Epidermal melanocyte (primary cell): ENCODE results near the gene SH2D3A.
A peak's percentile ranks its signal among the peaks of the same experiment; 100 is the strongest.
"Not testable (repeated sequence)": the region's sequence is repeated elsewhere in the genome, so short reads cannot be mapped to it uniquely, and the experiment has no call there.

Experiments used
- DNase-seq: peaks from one replicate; pipeline ENCODE4 v3.0.0; 2011; ENCODE audit warnings: low spot score; ENCODE audit not compliant: insufficient read length

The SH2D3A gene

DNA sequence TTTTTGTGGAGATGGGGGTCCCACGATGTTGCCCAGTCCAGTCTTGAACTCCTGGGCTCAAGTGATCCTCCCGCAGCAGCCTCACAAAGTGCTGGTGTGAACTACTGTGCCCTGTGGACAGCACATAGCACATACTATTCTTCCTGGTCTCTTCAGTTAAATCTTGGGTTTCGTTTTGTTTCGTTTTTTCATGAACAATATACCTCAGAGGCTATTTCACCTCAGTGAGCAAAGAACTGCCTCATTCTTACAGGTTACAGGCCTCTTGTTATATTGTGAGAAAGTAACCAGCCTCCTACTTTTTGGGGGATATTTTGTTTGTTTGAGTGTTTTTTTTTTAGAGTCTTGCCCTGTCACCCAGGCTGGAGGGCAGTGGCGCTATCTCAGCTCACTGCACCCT, 45.5 kb downstream of the SH2D3A start:
- DNase-seq = no peak

DNA sequence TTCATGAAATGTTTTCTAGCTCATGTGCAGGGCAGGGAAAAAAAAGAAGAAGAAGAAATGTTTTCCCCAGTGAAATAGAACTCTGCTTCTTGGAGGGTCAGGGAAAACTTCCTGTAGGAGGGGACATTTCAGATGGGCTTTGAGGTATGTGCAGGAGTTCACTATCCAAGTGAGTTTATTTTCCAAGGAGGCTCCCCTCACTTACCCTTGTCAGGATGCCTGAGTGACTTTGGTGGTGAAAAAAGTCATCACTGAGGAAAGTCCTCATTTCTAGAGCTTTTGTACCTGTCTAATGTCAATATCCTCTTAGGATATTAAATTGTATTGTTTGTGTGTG, 46.1 kb downstream of the SH2D3A start:
- no peak for DNase-seq

DNA sequence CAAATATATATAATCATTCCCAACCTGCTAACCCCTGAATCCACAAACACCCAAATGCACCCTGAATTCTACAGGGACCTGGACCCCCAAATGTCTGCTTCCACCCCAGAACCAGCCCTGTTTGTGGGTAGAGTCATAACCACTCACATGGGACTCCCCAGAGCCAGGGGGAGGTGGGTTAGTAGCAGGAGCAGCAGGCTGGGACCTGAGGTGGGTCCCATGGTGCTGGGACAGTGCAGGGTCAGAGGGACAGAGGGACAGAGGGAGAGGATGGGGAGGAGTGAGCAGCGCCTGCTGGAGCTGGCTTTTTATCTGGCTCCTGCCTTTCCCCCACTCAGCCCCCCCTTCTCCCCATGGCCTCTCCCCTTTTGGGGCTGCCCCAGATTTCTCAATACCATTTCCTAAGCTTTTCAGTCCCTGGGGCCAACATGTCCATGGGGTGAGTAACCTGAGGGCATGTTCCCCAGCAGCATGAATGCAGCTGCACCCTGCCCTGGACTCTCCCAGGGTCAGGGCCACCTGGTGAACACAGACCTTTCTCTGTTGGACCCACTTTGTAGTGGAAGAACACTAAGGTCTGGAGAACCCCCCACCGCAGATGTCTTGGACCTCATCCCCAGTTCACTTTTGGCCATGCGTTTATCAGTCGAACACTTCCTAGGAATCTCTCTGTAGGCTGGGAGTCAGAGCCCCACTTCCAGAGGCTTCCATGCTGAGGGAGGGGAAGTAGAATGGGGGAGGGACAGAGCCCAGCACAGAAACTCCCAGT, 46.7 kb downstream of the SH2D3A start, which contains the start of gene C3:
TSS of gene C3 (minus strand) at position 282 of the 769 bp plus-strand sequence. CDS start at position 221, 61 bp downstream.
- peak; percentile 67 for DNase-seq

DNA sequence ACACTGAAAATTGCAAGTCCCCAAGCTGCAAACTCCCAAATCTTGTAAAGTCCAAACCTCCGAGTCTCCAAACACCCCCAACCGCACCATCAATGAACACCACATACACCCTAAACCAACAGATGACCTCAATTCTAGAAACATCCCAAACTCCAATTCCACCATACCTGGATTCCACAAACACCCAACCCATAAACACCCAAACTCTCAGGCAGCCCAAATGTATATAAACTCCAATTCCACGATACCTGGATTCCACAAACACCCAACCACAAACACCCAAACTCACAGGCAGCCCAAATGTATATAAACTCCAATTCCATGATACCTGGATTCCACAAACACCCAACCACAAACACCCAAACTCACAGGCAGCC, 47.3 kb downstream of the SH2D3A start:
- no peak for DNase-seq

DNA sequence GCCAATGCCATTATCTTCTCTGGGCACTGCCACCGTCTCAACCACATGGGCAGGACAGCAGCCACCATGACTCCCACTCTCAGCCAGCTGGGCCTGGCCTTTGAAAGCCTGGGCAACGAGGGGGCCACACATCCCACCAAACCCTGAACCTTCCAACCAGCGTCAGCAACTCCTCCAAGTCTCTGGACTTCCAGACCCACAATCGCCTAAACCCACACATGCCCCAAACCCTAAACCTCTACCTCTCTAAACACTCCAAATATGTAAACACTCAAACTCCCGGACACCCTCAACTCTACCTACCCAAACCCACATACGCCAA, 47.7 kb downstream of the SH2D3A start:
- no peak for DNase-seq

DNA sequence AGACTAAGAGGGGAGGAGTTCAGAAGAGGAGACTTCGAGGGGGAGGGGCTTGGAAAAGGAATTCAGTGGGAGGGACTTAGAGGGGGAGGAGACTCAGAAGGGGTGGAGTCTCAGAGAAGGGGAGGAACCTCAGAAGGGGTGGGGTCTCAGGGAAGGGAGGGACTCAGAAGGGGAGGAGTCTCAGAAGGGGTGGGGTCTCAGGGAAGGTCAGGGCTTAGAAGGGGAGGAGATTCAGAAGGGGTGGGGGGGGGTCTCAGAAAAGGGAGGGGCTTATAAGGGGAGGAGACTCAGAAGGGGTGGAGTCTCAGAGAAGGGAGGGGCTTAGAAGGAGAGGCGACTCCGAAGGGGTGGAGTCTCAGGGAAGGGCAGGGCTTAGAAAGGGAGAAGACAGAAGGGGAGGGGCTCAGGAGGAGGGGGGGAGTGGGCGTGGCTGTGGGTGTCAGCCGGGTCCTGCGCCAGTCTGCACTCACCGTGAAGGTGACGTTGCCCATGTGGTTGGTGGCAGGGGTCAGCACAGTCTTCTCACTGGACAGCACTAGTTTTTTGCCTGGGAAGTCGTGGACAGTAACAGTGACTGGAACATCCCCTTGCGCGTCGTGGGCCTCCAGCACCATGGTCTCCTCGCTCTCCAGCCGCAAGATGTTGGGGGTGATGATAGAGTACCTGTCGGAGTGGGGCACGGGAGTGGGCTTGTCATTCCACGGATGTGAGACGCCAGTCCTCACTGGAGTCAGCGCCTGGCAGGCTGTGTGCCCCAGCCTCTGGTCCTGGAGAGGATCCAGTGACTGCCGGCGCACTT, 48.3 kb downstream of the SH2D3A start:
- DNase-seq = no peak

DNA sequence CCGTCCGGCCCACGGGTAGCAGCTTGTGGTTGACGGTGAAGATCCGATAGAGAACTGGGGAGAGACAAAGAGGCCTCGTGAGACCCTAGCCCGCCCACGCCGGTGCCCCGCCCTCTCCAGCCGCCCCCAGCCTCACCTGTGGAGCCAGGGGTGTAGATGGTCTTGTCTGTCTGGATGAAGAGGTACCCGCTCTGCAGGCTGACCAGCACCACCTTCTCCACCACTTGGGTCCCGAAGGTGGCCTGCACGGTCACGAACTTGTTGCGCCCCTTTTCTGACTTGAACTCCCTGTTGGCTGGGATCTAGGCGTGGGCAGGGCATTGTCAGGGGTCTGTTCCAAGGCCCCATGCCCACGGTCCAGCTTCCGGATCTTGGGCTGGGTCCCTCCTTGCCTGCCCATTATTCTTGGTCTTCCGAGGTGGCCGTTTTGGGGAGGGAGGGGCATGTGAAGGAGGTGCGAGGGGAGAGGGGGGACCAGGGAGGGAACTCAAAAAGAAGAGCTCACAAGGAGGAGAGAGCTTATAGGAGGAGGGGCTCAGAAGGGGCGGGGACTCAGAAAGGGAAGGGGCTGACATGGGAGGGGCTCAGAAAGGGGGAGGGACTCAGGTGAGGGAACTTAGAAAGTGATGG, 49.0 kb downstream of the SH2D3A start:
- no peak for DNase-seq

DNA sequence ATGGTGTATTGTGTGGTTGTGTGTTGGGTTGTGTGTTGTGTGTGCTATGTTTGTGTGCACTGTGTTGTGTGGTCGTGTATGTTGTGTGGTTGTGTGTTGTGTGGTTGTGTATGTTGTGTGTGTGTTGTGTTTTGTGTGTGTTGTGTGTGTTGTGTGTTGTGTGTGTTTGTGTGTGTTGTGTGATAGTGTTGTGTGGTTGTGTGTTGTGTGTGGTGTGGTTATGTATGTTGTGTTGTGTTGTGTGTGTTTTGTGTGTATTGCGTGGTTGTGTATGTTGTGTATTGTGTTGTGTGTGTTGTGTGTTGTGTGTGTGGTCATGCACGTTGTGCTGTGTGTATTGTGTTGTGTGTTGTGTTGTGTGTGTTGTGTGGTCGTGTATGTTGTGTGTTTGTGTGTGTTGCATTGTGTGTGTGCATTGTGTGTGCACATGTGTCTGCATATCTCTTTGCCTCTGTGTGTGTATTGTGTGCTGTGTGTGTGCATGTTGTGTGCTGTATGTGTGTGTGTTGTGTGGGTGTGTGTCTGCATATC, 49.7 kb downstream of the SH2D3A start:
- no peak for DNase-seq

DNA sequence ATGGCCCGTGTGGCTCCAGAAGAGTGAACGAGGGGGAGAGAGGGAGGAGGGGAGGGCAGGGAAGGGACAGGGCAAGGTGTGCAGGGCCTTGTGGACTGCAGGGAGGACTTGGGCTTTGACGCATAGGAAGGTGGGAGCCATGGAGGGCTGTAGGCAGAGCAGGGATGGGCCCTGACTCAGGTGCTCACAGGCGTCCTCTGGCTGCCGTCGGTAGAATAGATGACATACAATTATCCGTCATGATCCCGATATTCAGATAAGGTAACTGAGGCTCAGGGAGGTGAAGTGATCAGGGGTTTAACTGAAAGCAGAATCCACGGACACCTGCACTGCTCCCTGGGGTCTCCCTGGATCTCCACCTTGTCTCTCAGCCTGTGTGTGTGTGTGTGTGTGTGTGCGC, 50.2 kb downstream of the SH2D3A start:
- no peak for DNase-seq

DNA sequence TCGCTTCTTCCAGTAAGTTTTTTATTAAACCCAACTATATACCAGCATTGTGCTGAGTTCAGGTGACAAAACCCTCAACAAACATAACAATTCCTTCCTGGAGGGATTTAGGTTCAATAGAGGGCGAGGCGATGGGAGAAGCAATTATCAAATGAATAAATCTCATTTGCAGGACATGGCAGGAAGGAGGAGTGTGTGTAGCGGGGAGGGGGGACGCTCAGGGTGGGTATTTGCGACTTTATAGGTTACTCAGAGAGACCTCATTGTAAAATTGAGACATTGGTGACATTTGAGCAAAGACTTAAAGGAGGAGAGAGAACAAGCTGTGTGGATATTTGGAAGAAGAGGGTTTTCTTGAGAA, 50.6 kb downstream of the SH2D3A start:
- no peak for DNase-seq

DNA sequence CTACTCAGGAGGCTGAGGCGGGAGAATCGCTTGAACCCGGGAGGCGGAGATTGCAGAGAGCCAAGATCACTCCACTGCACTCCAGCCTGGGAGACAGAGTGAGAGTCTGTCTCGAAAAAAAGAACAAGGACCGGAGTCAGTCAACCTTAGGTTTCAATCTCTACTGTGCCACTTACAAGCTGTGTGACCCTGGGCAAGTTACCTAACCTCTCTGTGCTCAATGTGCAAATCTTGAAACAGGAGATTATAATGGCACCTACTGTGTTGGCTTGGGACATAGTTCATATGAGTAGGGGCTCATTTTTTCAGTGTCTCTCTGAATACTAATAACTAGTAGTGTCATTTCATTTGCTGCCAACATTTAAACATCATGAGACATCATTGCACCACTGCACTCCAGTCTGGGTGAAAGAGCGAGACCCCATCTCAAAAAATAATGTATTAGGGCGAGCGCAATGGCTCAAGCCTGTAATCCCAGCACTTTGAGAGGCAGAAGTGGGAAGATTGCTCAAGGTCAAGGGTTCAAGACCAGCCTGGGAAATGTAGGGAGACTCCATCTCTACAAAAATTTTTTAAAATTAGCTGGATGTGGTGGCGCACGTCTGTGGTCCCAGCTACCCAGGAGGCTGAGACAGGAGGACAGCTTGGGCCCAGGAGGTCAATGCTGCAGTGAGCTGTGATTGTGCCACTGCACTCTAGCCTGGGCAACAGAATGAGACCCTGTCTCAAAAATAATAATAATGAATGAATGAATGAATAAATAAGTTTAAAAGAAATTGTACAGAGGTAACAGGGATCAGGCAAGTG, 52.3 kb downstream of the SH2D3A start:
- DNase-seq = no peak

DNA sequence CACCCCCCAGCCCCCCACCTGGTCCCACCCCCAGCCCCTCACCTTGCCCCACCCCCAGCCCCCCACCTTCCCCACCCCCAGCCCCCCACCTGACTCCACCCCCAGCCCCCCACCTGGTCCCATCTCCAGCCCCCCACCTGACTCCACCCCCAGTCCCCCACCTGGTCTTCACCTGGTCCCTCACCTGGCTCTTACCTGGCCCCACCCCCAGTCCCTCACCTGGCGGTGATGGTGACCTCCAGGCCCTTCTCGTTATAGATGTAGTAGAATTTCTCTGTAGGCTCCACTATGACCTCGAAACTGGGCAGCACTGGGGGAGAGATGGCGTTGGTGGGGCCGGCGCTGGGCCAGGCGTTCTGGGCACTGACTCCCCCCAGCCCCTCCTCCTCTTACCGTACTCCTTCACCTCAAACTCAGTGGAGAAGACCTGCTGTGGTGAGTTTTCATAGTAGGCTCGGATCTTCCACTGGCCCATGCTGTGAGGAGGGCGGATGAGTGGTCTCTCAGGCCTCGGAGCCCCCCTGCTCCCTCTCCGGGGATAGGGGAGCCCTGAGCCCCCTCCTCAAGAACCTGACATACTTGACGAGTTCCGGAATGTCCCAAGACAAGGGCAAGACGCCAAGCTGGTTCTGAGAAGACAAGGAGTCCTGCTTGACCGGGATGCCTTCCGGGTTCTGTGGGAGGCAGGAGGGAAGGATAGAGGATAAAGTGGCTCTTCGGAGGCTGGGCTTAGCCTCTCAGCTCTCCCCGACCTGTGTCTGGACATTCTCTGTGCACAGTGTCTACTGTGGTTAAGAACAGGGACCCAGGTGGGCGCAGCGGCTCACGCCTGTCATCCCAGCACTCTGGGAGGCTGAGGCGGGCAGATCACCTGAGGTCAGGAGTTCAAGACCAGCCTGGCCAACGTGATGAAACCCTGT, 53.2 kb downstream of the SH2D3A start:
- DNase-seq = no peak

DNA sequence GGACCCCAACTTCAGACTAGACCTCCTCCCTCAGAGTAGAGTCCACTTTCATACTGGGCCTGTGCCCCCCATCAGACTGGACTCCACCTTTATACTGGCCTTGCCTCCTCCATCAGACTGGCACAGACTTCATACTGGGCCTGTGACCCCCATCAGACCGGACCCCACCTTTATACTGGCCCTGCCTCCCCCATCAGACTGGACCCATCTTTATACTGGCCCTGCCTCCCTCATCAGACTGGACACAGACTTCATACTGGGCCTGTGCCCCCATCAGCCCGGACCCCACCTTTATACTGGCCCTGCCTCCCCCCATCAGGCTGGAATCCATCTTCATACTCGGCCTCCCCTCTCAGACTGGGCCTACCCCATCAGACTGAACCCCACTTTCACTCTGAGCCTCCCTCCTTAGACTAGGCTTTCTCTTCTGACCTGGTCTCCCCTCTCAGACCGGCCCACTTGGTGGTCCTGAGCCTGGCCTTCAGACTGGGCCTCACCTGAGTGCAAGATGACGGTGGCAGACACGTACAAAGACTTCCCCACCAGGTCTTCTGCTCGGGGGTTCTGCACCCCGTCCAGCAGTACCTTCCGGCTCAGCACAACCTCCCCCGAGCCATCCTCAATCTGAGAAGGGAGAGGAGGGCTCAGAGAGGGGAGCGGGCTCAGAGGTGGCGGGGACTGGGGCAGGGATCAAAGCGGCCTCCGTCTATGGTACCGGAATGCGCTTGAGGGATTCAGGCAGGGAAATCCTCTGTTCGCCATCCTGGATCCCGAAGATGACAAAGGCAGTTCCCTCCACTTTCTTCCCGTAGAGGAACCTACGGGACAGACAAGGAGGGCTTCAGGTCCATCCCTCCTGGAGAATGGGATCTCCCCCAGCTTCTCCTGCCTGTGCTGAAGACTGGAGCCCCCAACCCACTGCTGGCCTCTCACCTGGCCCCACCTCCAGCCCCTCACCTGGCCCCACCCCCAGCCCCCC, 54.3 kb downstream of the SH2D3A start:
- no peak for DNase-seq

DNA sequence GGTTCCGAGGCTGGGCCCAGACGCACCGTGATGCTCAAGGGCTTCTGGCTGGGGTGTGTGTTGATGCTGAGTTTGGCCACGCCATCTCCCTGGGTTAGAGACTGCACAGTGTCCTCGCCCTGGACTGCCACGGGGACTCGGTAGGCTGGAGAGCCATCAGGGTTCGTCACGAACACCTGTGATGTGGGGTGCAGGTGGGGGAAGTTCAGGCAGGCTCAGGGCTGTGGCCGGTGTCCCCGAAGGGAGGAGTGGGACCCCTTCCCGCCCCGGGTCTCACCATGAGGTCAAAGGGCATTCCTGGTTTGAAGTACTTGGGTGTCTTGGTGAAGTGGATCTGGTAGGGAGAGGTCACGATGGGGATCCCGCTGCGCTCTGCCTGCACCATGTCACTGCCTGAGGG, 55.0 kb downstream of the SH2D3A start:
- no peak for DNase-seq

DNA sequence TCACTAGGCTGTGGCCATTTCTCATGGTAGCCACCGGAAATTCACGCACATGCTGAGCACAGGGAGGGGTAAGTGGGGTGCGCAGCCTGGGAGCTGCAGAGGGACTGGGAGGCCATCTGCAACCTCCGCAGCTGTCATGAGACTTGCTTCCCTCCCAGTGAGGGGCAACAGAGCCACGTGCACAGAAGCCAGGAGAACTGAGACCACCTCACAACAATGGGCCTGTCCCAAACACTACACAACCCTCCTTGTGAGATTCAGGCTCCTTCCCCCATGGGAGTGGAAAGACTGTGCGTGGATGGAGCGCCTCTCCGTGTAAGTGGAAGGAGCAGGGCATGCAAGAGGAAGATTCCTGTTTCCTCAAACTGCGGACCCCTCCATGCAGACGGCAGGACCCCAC, 55.6 kb downstream of the SH2D3A start:
- no peak for DNase-seq

DNA sequence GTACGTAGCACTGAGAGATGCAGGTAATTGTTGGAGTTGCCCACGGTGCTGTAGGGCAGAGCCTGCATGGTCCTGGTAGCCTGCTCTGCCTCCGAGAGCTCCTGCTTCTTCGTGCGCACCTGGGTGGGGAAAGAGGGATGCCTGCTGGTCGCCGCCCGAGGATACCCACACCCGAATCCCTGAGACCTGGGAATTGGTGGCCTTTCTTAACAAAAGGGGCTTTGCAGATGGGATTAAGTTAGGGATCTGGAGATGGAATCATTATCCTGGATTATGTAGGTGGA, 56.2 kb downstream of the SH2D3A start:
- no peak for DNase-seq

DNA sequence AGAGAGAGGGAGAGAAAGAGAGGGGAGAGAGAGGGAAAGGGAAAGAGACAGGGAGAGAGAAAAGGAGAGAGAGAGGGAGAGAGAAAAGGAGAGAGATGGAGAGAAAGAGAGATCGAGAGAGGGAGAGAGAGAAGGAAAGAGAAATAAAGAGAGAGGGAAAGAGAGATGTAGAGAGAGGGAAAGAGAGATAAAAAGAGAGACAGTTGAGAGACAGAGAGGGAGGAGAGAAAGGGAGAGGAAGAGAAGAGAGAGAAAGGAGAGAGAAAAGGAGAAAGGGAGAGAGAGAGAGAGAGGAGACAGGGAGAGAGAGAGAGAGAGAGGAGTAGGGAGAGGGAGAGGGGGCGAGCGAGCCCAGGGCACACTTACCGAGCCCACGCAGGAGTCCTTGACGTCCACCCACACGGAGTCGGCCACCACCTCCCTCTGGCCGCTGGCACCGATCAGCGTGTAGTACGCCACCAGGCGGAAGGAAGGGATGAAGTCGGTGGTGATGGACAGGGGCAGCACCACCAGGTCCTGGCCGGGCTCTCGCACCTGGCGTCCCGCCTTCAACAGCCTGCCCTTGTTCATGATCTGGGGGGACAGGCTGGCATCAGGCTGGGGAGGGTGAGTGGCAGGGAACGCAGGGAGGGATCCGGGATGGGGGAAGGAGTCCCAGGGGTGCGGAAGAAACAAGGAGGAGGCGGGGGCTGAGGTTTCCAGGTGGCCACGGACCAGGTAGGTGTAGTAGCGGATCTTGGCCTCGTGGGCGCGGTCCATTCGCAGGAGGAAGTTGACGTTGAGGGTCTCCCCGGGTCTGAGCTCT, 56.8 kb downstream of the SH2D3A start:
- DNase-seq = no peak

DNA sequence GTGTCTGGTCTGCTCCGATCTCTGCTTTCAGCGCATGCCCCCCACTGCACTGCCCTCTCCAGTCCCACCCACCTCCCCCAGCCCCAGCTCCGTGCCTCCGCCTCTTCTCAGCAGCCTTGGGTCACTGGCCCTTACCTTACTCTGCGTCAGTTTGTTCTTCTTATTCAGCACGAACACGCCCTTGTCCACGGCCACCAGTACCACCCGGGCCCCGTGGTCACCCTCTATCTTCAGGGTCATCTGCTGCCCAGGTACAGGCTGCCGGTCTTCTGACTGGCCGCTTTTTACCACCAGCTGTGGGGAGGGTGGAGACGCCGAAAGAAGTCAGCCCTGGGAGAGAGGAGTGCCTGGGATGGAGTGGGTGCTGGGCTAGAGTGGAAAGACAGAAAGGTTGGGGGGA, 57.7 kb downstream of the SH2D3A start:
- no peak for DNase-seq

DNA sequence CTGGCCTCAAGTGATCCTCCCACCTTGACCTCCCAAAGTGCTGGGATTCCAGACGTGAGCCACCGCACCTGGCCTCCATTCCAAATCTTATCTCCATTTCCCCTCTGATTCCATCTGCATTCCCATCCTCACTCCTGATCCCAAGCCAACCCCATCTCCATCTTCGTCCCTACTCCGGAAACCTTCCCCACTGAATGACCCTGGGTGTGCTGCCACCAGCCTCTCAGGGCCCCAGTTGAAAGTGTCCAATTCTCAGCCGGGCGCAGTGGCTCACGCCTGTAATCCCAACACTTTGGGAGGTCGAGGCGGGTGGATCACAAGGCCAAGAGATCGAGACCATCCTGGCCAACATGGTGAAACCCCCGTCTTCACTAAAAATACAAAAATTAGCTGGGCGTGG, 58.3 kb downstream of the SH2D3A start:
- DNase-seq = not testable (repeated sequence)
